ELF-1 (cell line): ENCODE results near the gene ETV6.

Experiments
- DNase-seq: peaks from one replicate; pipeline ENCODE4 v3.0.0-alpha.2; 2016; ENCODE audit warnings: low read depth, low spot score

ETV6 gene

GRCh38 chr12:11739980-11740577 is 90.6 kb downstream of the ETV6 start:
- DNase-seq, result no peak

- DNase-seq, result no peak
These were observed 92.1 kb downstream of the ETV6 start for GRCh38 chr12:11741434-11742092.

DNA sequence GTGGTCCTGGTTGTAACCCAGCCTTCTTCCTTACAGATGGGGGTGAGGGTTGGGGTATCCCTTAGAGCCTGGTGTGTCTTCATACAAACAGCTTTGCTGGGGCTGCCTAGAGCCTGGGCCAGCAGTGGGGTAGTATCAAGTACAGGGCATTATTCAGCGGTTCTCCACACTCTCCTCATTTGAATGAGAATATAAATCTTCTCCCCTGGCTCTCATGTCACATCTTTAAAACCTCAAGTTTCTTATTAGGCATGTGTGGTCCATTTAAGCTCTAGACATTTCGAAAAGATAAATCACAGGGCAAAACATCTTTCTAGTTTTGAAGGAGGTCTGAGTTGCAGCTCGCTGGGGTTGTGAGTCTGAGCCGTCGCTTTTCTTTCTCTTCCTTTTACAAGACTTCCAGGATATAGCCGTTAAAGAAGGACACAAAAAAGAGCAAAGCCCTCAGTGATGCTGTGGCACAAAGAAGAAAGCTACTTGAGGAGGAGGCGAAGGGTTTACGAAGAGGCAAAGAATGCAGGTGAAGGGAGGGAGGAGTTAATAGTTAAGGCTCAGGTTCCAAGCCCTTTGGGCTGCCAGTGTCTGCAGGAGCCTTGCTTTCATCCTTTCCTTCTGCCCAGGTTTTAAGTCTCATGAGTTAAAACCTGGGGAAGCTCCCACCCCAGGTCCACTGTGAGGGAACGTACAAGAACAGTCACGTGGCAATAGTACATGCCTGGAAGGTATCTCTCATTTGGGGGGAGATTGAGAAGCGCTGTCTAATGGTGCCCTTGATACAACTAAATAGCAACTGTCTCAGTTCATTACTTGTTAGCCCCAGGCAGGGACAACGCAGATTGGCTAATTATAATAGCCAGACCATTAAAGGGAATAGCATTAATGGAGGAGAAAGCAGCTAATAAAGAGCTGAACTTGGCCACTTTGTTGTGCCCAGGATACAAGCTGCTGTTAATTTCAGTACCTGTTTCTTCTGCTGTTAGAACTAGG is 94.2 kb downstream of the ETV6 start:
- DNase-seq, result peak; percentile 57

GRCh38 chr12:11744410-11744801 is 94.9 kb downstream of the ETV6 start:
- no peak for DNase-seq

DNA sequence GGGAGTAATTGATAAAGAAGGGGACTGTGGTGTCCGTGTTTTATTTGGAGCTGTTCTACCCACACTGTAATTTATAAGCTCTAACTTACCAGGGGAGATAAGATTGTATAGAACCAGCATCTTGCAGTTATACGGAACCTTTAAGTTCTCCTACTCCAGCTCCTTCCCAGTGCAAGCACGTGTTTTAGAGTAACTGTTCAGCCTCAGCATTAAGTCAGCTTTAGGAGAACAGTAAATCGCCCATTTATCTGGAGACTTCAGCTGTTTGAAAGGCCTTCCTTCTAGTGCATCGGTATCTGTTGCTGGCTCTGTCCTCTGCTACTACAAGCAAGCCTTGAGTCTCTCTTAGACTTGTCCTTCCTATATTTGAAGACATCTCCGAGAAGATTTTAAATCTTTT is 95.6 kb downstream of the ETV6 start:
- no peak for DNase-seq

DNA sequence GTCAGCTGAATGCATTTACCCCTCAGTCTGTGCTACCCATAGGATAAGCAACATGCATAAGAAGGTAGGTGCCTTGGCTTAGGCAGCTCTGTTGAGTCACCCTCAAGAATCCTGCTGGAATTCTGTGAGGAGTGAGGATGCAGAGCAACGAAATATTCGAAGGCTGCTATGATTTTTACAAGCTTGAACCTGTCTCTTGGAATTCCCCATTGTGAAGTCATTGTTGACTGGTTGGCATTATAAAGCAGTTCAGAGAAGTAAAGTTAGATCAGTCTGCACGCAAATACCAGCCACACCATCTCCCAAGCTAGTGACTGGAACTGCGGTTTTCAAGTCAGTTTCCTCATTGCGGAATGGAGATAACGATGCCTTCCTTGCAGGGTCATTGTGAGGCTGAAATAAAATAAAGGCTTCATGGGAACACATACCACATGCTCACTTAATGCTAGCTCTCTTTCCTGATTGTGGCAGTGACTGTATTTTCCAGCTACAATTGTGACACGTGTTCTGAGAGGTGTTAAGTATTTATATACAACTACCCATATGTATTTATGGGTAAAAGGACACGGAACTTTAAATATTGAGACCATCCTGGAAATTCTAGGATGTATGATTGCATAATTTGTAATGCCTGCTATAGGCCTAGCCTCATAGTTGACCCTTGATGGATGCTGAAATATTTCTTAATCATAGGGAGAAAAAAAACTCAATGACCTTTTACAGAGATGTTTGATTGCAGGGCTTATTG is 96.7 kb downstream of the ETV6 start:
- no peak for DNase-seq

DNA sequence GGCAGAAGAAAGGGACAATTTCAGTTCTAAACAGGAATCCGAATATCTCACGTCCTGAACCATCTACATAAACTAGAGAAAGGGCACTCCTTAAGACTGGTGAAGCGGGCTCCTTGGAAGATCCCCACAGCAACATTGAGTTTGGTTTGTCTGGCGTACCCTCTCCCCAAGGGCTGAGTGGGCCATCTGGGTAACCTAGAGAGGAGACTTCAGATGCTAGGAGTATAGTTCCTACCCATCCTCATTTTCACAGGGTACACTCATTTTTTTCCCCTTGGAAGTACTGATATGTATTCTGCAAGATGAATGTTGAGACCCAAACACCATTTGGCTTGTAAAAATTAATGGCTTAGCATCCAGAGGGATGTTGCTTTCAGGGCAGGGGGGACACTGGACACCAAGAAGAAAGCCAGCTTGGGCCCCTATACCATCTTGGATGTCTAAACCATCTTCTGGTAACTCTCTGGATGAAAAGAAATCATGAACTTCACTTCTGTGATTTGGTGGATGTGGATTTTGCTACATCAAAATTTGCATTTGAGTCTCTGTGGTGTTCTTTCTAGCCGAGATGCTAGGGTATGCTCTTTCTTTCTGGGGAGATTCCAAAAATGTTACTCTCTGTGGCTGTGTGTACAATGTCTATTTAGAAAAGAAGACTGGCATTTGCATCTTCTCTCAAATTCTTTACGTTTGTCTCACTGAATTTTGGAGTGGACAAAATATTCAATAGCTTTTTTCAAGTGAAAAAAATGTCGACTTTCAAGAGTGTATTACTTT is 97.7 kb downstream of the ETV6 start:
- DNase-seq, result no peak

GRCh38 chr12:11747969-11748368 is 98.5 kb downstream of the ETV6 start:
- DNase-seq, result no peak

DNA sequence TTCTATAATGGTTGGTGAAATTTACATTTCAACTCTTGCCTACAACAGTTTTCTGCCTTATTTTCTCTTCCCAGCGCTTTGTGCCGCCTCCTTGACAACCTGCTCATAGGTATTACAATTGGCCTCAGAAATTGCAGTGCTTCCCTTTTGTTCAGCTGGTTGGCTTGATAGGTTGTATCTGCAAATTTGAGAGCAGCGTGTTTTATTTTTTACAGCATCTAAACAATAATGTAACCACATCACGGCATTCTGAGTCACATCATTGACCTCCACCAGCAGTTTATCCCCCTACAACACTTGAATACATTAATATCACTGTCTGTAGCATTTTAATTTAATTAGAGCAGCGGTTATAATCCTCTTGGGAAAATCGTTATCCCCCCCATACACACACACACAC is 99.4 kb downstream of the ETV6 start:
- DNase-seq, result no peak

GRCh38 chr12:11749943-11750690 is 100.6 kb downstream of the ETV6 start:
- no peak for DNase-seq

DNA sequence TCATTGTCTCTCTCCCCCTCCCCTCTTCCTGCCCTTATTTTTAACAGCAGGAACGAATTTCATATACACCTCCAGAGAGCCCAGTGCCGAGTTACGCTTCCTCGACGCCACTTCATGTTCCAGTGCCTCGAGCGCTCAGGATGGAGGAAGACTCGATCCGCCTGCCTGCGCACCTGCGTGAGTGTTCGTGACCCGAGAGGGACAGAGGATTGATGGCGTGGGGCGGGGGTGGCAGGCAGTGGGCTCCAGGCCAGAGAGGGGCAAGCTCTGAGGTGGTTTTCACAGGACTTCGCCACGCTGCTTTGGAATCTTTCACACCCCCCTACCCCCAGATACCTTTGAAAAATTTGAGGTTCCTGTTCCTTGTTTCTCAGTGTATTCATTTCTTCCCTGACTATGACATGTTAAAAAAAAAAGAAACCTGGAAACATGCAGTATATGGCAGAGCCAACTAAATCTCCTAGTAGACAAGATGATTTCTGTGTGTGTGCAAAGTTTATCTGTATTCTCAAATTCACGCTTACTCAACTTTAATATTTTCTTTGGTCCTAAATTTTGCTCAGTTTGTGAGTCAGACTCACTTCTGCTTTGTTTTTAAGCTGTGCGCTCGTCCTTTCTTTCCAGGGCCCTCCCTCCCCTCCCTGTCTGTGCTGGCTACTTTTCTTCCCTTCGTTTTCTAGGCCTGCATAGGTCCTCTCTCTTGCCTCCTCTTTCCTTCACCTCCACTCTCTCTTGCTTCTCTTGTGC is 103.1 kb downstream of the ETV6 start:
- DNase-seq, result no peak

GRCh38 chr12:11753150-11753499 is 103.7 kb downstream of the ETV6 start:
- DNase-seq, result no peak

GRCh38 chr12:11753826-11754225 is 104.4 kb downstream of the ETV6 start:
- DNase-seq, result no peak

- no peak for DNase-seq
These were observed 104.8 kb downstream of the ETV6 start for GRCh38 chr12:11754256-11754655.

- DNase-seq, result no peak
These were observed 105.9 kb downstream of the ETV6 start for GRCh38 chr12:11755302-11755930.

DNA sequence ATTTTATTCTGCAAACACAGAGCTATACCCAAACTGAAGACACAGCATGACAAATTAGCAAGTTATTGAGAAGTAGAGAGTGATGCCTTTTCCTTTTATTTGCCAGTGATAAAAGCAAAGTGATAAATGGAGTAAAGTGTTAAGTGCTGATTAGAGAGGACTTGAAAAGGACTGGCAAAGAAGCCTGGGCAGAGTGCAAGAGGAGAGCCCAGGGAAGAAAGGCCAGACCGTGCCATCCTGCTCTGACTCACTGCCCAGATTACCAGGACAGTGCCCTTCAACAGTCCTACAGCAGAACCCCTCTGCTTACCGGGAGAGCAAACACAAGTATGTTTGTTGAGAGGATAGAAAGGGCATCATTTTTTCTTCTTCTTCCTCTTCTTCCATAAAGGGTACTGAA is 106.5 kb downstream of the ETV6 start:
- no peak for DNase-seq

DNA sequence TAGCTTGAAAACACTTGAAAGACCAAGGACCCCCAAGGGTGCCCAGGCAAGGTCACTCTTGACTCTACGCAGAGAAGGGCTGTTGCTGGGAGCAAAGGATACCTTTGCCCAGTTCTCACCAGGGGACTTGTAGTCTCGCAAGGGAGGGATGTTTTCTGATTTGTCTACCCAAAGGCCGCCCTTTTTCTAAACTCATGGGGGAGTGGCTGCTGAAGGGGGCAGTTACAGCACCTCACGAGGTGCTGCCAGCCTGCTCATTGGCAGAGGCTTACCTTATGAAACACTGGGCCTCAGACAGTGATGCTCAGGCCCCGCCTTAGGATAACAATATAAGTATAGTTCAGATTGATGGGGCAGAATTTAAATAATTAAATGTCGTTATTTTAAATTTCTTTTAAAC is 107.0 kb downstream of the ETV6 start:
- no peak for DNase-seq

- DNase-seq, result no peak
These were observed 107.6 kb downstream of the ETV6 start for GRCh38 chr12:11757095-11757494.

DNA sequence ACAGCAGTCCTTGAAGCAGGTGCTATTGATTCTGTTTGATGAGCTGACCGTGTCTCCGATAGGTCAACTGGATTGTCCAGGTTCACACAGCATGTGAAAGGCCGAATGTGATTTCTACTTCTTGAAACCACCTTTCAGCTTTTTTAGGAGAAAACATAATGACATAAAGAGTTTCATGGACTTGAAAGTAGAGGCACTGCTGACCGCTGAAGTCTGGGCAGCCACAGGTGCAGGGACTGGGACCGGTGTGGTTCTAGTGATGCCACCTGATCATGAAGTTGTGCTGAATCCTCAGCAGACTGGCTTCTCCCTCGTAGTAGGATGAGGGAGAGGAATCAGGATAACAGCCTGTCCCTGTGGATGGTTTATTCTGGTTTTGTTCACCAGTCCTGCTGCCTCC is 108.1 kb downstream of the ETV6 start:
- DNase-seq, result no peak
